RWPE2 (cell line): ENCODE results near the gene COX5A.

Experiments used
- ATAC-seq: fragments of 200-7000 bp; cut with Tn5 transposase; 3 replicates; pipeline ENCODE4 v1.9.1; 2021; ENCODE audit warnings: low read depth
- DNase-seq: peaks from one replicate; pipeline ENCODE4 v3.0.0-alpha.2; 2020; ENCODE audit warnings: low spot score
- H3K27ac ChIP-seq: fragments of 450-650 bp; 2 replicates; pipeline ENCODE4 v1.5.1; 2017; ENCODE audit warnings: mild to moderate bottlenecking; ENCODE audit not compliant: poor library complexity, severe bottlenecking
- H3K27me3 ChIP-seq: fragments of 250-450 bp; sonication (Bioruptor Pico); 2 replicates; pipeline ENCODE4 v1.5.1; 2021; ENCODE audit warnings: mild to moderate bottlenecking, moderate library complexity; ENCODE audit not compliant: insufficient read depth, poor library complexity, severe bottlenecking
- H3K36me3 ChIP-seq: fragments of 250-450 bp; sonication (Bioruptor Pico); 2 replicates; pipeline ENCODE4 v1.5.1; 2020; ENCODE audit warnings: low read depth, mild to moderate bottlenecking, moderate library complexity
- H3K4me1 ChIP-seq: fragments of 250-450 bp; sonication (Bioruptor Pico); 2 replicates; pipeline ENCODE4 v1.5.1; 2021; ENCODE audit warnings: mild to moderate bottlenecking, moderate library complexity; ENCODE audit not compliant: insufficient read depth, poor library complexity, severe bottlenecking
- H3K4me3 ChIP-seq: fragments of 250-450 bp; sonication (Bioruptor Pico); 2 replicates; pipeline ENCODE4 v1.5.1; 2021; ENCODE audit warnings: mild to moderate bottlenecking, moderate library complexity; ENCODE audit not compliant: severe bottlenecking
- H3K9me3 ChIP-seq: fragments of 250-450 bp; sonication (Bioruptor Pico); 2 replicates; pipeline ENCODE4 v1.5.1; 2021; ENCODE audit warnings: mild to moderate bottlenecking, moderate library complexity; ENCODE audit not compliant: severe bottlenecking
- TF ChIP-seq, protein P1 (sequence below): fragments of 450-650 bp; IDR thresholded peaks from one replicate; pipeline ENCODE4 v1.5.1; 2017; ENCODE audit warnings: mild to moderate bottlenecking, moderate library complexity; ENCODE audit not compliant: poor library complexity, severe bottlenecking

Gene COX5A

DNA sequence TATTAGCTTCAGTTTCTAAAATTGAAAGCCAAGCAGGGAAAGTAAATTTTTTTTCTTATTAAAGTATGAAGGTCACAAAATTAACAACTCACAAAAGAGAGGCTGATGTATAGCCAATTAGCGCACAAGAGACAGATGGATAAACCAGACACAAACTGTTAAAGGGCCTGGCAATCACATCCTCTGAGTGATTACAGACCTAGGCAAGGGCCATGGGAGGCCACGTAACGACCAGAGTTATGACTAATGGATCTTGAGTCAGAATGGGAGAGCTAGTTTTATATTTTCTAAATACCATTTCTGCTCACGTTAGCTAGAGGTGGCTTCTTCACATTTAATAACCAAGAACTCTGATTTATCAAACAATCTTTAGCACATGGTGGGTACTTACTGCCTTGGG is 39.7 kb upstream of the COX5A start:
- Histone ChIP-seq H3K9me3 (no peaks in the 10 kb centered on the region), H3K27me3 (no peaks in the 10 kb centered on the region), H3K4me3 (no peak overlapping the region), H3K27ac (no peak overlapping the region), H3K36me3 (no peaks in the 10 kb centered on the region), H3K4me1 (no peaks in the 10 kb centered on the region)
- ATAC-seq = no peak
- TF ChIP-seq, protein P1, sequence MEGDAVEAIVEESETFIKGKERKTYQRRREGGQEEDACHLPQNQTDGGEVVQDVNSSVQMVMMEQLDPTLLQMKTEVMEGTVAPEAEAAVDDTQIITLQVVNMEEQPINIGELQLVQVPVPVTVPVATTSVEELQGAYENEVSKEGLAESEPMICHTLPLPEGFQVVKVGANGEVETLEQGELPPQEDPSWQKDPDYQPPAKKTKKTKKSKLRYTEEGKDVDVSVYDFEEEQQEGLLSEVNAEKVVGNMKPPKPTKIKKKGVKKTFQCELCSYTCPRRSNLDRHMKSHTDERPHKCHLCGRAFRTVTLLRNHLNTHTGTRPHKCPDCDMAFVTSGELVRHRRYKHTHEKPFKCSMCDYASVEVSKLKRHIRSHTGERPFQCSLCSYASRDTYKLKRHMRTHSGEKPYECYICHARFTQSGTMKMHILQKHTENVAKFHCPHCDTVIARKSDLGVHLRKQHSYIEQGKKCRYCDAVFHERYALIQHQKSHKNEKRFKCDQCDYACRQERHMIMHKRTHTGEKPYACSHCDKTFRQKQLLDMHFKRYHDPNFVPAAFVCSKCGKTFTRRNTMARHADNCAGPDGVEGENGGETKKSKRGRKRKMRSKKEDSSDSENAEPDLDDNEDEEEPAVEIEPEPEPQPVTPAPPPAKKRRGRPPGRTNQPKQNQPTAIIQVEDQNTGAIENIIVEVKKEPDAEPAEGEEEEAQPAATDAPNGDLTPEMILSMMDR = no peak
- DNase-seq = no peak

DNA sequence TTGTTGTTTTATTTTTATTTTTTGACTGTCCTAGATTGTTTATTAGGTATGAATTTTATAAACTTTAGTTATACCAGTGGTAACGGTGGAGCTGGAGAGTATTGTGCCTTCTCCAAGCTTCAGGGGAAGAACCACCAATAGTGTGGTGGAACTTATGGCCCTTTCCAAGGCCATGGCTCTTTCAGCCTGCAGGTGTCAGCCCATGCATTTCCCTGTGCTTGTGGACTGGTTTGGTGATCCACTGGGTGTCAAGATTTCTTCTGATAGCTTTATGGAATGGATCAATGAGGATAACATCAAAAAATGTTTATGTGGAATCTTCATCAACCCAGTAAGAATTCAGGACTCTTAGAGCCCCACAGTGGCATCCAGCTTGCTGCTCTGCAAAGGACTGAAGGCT is 38.3 kb upstream of the COX5A start:
- no peak for DNase-seq
- Histone ChIP-seq H3K27me3 (no peaks in the 10 kb centered on the region), H3K9me3 (no peaks in the 10 kb centered on the region), H3K4me1 (no peaks in the 10 kb centered on the region), H3K36me3 (no peaks in the 10 kb centered on the region), H3K27ac (no peak overlapping the region), H3K4me3 (no peak overlapping the region)
- ATAC-seq = no peak
- TF ChIP-seq, protein P1 = peak; percentile 24

DNA sequence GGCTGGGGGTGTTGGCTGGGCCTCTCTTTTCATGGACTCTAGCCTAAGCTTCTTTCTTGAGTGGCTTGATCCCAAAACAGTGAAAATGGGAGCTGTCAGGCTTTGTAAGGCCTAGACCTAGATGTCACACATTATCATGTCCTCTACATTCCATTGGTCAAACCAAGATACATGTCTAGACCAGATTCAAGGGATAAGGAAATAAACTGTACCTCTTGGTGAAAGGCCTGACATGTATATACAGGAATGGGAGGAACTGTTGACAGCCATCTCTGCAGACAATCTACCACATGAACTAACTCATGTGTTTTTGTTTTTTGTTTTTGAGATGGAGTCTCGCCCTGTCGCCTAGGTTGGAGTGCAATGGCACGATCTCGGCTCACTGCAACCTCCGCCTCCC is 29.8 kb upstream of the COX5A start:
- Histone ChIP-seq H3K4me1 (peaks cover 9% of the 10 kb centered on the region), H3K9me3 (no peaks in the 10 kb centered on the region), H3K27me3 (no peaks in the 10 kb centered on the region), H3K4me3 (no peak overlapping the region), H3K27ac (no peak overlapping the region), H3K36me3 (no peaks in the 10 kb centered on the region)
- DNase-seq (no peak), ATAC-seq (no peak)
- TF ChIP-seq, protein P1 = no peak

DNA sequence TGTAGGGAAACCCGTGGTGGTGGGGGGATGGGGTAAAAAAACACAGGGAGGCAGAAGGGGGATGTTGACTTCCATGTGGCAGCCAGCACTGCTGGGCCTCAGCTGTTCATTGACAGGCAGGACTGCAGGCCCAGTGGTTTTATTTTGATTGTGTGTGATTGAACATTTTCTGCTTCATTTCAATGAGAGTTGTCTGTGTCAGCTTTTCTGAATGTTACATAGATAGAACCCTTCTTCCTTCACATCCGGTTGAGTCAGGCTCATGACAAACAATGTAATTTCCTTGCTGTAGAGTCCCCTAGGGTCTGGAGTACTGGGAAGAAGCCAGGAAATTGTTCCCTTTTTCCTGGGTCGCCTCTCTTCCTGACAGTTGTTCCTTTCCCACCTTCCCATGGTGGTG is 26.9 kb upstream of the COX5A start:
- Histone ChIP-seq H3K27me3 (no peaks in the 10 kb centered on the region), H3K9me3 (no peaks in the 10 kb centered on the region), H3K27ac (peak overlapping the region; percentile 43), H3K36me3 (no peaks in the 10 kb centered on the region), H3K4me1 (peaks cover 9% of the 10 kb centered on the region), H3K4me3 (no peak overlapping the region)
- peak; percentile 83 for ATAC-seq
- DNase-seq = no peak
- TF ChIP-seq, protein P1 = no peak

DNA sequence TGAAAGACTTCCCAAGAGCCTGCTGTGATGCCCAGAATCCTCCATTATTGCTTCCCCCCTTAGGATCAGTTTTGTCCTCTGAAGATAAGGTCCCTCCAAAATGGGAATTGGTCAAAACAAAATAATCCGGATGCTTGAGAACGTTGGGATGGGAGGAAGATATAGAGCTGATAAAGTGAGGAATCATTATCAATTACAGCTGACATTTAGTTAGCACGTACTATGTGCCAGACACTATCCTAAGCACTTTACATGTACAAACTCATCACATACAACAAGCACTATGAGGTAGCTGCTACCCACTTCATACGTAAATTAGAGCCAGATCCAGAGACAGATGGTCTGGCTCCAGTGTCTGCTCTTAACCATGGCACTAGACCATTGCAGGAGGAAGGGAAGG is 25.3 kb upstream of the COX5A start:
- Histone ChIP-seq H3K4me3 (no peak overlapping the region), H3K36me3 (no peaks in the 10 kb centered on the region), H3K27ac (no peak overlapping the region), H3K4me1 (peaks cover 9% of the 10 kb centered on the region), H3K27me3 (no peaks in the 10 kb centered on the region), H3K9me3 (no peaks in the 10 kb centered on the region)
- ATAC-seq (no peak), DNase-seq (no peak)
- TF ChIP-seq, protein P1 = no peak
